HEK293T (cell line): ENCODE results near the gene CHST11.

Source experiments
- NFRKB ChIP-seq: fragments of 450-650 bp; IDR thresholded peaks from 2 replicates; pipeline ENCODE4 v1.6.1; 2016; ENCODE audit warnings: mild to moderate bottlenecking, moderate library complexity
- SP1 ChIP-seq: fragments of 450-650 bp; IDR thresholded peaks from 2 replicates; pipeline ENCODE4 v1.6.1; 2017

DNA sequence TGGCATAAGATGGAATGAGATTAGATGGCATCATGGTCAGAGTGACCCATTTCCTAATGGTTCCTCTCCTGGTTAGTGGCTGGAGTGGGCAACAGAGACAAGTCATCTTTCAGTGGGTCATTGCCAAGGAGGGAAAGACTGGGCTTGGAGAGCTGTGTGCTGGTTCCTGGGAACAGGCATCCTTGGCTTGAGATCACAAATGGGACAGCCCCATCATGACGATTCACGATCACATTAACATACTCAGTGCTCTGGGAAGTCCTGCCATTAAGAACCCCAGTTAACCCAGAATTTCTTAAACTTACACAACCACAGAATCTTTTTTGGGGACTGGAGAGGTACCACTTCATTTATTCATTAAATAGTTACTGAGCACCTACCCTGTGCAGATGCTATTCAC, 27.3 kb downstream of the CHST11 start:
- TF ChIP-seq SP1 (no peak), NFRKB (no peak)
